Nephron (organoid): Measurements from ENCODE around the gene ANGEL1.

Experiments
- H3K27ac Mint-ChIP-seq, 3 experiments: 2 replicates each; pipeline ENCODE4 v1.8.0; 2020; ENCODE audit warnings: mixed read lengths in 3 of 3, mild to moderate bottlenecking in 2 of 3, moderate library complexity in 1 of 3
- H3K27me3 Mint-ChIP-seq: 2 replicates; pipeline ENCODE4 v1.8.0; 2021; ENCODE audit warnings: low read depth, mild to moderate bottlenecking, moderate library complexity, mixed read lengths
- H3K36me3 Mint-ChIP-seq: 2 replicates; pipeline ENCODE4 v1.8.0; 2020; ENCODE audit warnings: low read depth, mixed read lengths
- H3K4me1 Mint-ChIP-seq: 2 replicates; pipeline ENCODE4 v1.8.0; 2020; ENCODE audit warnings: mixed read lengths
- H3K4me3 Mint-ChIP-seq, 3 experiments: 2 replicates each; pipeline ENCODE4 v1.8.0; 2020; ENCODE audit warnings: mild to moderate bottlenecking in 3 of 3, mixed read lengths in 3 of 3, moderate library complexity in 2 of 3
- H3K9me3 Mint-ChIP-seq: 2 replicates; pipeline ENCODE4 v1.8.0; 2020; ENCODE audit warnings: mixed read lengths
- TF ChIP-seq, protein P1 (sequence below), 3 experiments: fragments of 200-600 bp; sonication (generic); IDR thresholded peaks; one replicate each; pipeline ENCODE4 v1.5.0; 2021; ENCODE audit warnings: antibody characterized with exemption in 3 of 3; ENCODE audit not compliant: unreplicated experiment in 3 of 3

Gene ANGEL1

DNA sequence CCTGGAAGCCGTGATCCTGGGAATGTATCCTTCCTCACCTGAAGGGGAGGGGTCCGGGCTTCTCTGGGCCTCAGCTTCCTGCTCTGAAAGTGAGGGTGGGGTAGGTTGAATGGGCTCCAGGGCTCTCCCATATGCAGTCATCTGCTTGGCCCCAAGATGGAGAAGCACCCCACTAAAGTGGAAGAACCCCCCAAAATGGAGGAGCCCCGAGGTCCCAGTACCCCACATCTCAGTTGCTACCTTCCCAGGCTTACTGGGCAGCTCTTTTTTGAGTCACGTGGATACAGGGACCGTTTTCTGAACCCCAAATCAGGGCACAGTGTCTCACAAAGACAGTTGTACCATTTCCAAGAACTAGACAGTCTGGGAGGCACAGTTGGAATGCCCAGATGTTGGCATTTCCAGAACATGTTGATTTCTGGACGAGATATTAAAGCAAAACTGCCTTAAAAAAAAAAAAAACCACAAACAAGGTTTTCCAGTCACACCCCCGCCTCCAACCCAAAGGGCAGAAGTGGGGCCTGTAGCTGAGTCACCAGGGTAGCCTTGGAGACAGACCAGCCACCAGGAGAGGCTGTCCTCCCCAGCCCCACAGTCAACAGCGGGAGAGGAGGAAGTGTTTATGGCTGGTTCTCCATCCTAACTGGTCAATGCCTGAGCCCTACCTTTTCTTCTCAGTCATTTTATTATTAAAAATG lies 39.3 kb downstream of the ANGEL1 start:
- Mint-ChIP-seq H3K27me3 (no peaks in the 10 kb centered on the region), H3K4me1 (peaks cover 50% of the 10 kb centered on the region), H3K27ac (peak overlapping the region; percentile 93 to 98 (median 94)), H3K9me3 (no peaks in the 10 kb centered on the region), H3K4me3 (peak overlapping the region in 2 of 3 experiments; percentile 11 to 16), H3K36me3 (peaks cover 11% of the 10 kb centered on the region)
- TF ChIP-seq, protein P1, sequence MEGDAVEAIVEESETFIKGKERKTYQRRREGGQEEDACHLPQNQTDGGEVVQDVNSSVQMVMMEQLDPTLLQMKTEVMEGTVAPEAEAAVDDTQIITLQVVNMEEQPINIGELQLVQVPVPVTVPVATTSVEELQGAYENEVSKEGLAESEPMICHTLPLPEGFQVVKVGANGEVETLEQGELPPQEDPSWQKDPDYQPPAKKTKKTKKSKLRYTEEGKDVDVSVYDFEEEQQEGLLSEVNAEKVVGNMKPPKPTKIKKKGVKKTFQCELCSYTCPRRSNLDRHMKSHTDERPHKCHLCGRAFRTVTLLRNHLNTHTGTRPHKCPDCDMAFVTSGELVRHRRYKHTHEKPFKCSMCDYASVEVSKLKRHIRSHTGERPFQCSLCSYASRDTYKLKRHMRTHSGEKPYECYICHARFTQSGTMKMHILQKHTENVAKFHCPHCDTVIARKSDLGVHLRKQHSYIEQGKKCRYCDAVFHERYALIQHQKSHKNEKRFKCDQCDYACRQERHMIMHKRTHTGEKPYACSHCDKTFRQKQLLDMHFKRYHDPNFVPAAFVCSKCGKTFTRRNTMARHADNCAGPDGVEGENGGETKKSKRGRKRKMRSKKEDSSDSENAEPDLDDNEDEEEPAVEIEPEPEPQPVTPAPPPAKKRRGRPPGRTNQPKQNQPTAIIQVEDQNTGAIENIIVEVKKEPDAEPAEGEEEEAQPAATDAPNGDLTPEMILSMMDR (IDR thresholded peaks at IDR 0.05; ENCODE audit: unreplicated experiment in 3 of 3): no peak

DNA sequence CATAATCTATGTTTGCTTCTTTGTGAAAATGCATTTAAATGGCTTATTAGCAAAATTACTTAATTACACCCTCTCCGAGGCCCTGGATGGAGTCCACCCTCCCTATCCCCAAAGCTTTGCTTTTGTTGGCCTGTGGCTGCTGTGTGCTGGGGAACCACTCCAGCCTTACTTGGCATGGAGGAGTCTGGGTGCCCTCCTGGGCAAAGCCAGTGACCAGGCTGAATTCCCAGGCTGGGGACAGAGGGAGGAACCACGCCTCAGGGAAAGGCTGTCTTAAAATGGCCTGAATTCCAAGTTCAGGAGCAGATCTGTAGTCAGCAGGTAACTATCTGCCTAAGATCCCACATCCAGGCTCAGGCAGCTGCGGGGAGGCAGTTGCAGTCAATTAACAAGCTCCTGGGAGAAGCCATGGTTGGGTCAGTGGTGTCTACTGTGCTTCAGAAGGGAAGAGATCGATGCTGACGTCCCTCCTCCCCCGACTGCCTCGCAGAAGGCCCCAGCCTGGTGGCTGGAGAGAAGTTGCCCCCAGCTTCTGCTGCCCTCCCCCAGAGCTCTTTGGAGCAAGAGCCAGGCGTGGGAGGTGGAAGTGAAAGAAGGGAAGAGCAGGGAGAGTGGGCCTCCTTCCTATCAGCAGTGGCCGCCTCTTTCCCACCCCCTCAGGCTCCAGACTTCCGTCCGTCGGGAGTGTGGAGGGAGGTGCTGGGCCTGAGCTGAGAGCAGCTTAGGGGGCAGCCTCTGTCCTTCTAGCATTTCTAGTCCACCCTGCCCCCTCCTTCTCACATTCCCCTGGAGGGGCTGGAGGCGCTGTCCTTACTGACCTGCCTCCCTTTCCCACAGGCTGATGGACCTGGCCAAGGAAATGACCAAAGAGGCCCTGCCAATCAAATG lies 40.1 kb downstream of the ANGEL1 start:
- Mint-ChIP-seq H3K4me3 (peak overlapping the region; percentile 1 to 46 (median 34)), H3K27ac (peak overlapping the region; percentile 93 to 98 (median 94)), H3K9me3 (no peaks in the 10 kb centered on the region), H3K4me1 (peaks cover 55% of the 10 kb centered on the region), H3K27me3 (no peaks in the 10 kb centered on the region), H3K36me3 (peaks cover 9% of the 10 kb centered on the region)
- TF ChIP-seq, protein P1 (IDR thresholded peaks at IDR 0.05; ENCODE audit: unreplicated experiment in 3 of 3): no peak

DNA sequence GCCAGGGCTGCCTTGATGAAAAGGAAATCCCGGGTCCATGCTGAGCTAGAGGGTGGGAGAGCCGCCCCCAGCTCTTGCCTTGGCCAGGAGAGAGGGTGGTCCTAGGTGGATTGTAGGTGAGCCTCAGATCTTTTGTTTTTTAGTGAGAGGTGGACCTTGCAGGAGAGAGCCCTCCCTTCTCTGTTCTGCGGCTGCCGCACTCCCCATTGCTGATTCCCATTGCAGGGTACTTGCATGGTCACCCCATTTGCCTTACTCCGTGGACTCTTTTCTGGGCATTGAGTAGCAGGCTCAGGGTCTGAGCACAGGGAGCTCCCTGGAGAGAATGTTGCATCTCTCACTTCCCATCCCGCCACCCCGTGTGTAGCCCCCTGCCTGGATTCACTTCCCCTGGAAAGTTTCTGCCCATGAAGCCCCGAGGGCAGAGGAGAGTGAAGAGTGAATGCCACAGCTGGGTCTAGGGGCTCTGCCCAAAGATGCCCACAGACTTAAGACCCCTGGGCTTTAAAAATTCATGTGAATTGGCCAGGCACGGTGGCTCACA lies 41.2 kb downstream of the ANGEL1 start:
- H3K27ac Mint-ChIP-seq: peak overlapping the region; percentile 79 to 98 (median 94)
- no peaks in the 10 kb centered on the region for H3K9me3 Mint-ChIP-seq
- H3K27me3 Mint-ChIP-seq: no peaks in the 10 kb centered on the region
- H3K36me3 Mint-ChIP-seq: peaks cover 5% of the 10 kb centered on the region
- peaks cover 53% of the 10 kb centered on the region for H3K4me1 Mint-ChIP-seq
- H3K4me3 Mint-ChIP-seq: no peak overlapping the region
- TF ChIP-seq, protein P1 (IDR thresholded peaks at IDR 0.05; ENCODE audit: unreplicated experiment in 3 of 3): no peak

DNA sequence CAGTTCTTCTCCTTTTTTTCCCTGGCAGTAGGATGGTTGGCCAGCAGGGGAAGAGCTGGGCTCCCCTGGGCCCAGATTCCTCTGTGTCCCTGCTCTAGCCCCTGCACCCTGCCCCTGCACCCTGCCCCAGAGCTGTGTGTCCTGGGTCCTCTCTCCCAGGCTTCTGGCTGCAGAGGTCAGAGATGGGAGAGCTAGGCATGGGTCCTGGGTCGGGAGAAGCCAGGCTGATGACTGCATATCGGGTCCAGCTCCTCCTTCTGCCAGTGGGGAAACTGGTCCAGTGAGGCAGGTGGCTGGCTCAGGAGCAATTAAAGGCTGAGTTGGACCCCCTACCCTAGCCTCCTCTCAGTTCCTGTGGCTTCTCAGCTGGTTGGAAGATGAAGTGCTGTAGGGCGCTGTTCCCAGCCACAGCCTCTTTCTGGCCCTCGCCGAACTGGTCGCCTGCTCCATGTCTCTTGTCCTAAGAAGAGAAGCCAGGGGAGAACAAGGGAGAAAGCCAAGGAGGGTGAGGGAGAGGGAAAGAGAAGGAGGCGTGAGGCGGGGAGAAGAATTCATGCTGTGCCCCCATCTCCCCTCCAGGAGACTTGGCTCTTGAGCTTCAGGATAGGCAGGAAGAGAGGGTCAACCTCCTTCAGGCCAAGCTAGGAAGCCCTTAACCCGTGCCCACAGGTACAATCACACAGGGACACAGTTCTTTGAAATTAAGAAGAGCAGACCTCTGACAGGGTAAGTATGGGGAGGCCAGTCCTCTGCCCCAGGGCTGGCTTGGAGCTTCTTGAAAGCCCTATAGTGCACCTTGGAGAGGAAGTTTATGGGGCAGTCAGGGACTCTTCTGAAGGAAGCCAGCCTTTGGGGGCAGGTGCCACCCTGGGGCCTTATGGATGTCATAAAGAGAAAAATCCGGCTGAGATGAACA lies 41.9 kb downstream of the ANGEL1 start:
- peaks cover 5% of the 10 kb centered on the region for H3K36me3 Mint-ChIP-seq
- no peak overlapping the region for H3K4me3 Mint-ChIP-seq
- H3K27ac Mint-ChIP-seq: peak overlapping the region; percentile 79 to 98 (median 94)
- H3K27me3 Mint-ChIP-seq: no peaks in the 10 kb centered on the region
- TF ChIP-seq, protein P1 (IDR thresholded peaks at IDR 0.05; ENCODE audit: unreplicated experiment in 3 of 3): no peak
- H3K9me3 Mint-ChIP-seq: no peaks in the 10 kb centered on the region
- peaks cover 55% of the 10 kb centered on the region for H3K4me1 Mint-ChIP-seq

DNA sequence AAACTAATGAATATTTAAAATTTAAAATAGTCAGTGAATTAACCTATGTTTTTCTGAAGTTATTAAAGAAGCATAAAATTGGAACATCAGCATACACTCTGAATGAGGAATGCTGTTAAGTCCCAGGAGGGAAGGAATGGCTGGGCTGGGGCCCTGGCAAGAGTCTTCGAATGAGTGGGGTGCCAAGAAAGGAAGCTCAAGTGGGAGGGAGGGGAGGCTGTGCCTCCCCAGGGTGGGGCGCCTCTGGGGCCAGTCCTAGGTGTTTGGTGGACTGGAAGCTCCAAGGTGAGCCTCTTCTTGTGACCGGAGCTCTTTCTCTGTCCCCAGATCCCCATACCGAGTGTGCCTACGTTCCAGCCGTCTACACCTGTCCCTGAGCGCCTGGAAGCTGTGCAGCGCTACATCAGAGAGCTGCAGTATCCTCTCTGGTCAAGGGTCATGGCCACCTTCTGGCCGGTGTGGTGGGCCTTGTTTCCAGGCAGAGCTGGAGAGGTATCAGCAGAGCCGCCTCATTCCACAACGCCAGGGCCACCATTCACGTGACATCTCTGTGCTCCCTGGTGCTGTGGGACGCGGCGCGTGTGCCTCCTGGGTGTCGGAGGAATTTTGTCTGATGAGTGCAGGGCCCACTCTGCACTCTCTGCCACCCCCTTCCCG lies 42.9 kb downstream of the ANGEL1 start:
- no peaks in the 10 kb centered on the region for H3K27me3 Mint-ChIP-seq
- H3K9me3 Mint-ChIP-seq: no peaks in the 10 kb centered on the region
- peak overlapping the region in 2 of 3 experiments; percentile 58 to 60 for H3K27ac Mint-ChIP-seq
- peaks cover 4% of the 10 kb centered on the region for H3K36me3 Mint-ChIP-seq
- no peak overlapping the region for H3K4me3 Mint-ChIP-seq
- TF ChIP-seq, protein P1 (IDR thresholded peaks at IDR 0.05; ENCODE audit: unreplicated experiment in 3 of 3): no peak
- peaks cover 58% of the 10 kb centered on the region for H3K4me1 Mint-ChIP-seq
